NT2/D1 (cell line): Measurements from ENCODE around the gene TWF1.

Experiments
- SUZ12 ChIP-seq: IDR thresholded peaks from 2 replicates; pipeline ENCODE4 v1.6.1; 2011; ENCODE audit not compliant: insufficient read length, insufficient read depth; ENCODE audit errors: extremely low read depth
- YY1 ChIP-seq: IDR thresholded peaks from 2 replicates; pipeline ENCODE4 v1.6.1; 2011; ENCODE audit not compliant: insufficient read length, insufficient read depth

DNA sequence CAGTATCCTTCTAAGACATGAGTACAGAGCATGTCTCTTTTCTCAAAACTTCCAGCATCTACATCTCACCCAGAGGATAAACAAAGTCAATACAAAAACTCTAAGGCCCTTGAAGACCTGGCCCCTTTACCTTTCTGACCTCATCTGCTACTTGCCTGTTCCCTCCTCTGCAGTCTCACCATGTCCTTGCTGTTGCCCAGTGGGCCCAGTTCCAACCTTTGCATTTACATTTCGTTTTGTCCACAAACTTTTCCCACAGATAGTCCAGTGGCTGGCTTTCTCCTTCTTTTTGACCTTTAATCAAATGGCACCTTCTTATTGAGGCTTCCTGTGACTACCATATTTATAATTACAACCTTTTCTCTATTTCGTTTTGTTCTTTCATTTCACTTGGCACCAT is 45.7 kb downstream of the TWF1 start:
- no peak for TF ChIP-seq YY1
- no peak for TF ChIP-seq SUZ12
